Vagina (tissue), 2 donors: Measurements from ENCODE around the gene RPP14. TPM values are rescaled to one million over a fixed set of nuclear protein-coding genes. Genes with fewer than 3 reads are reported as not detected.

Experiments
- DNase-seq, 2 donors: peaks; one replicate each; pipeline ENCODE4 v3.0.0-alpha.2; 2017; ENCODE audit errors: extremely low spot score in 2 of 2
- H3K27ac ChIP-seq: fragments of 200-600 bp; sonication (generic); one replicate; pipeline ENCODE4 v1.5.1; 2019
- H3K27me3 ChIP-seq: fragments of 200-600 bp; sonication (generic); one replicate; pipeline ENCODE4 v1.5.1; 2019
- H3K36me3 ChIP-seq, 2 donors: fragments of 200-600 bp; sonication (generic); one replicate each; pipeline ENCODE4 v1.5.1; 2017 to 2019
- H3K4me1 ChIP-seq: fragments of 200-600 bp; sonication (generic); one replicate; pipeline ENCODE4 v1.5.1; 2019
- H3K4me3 ChIP-seq, 2 donors: fragments of 200-600 bp; sonication (generic); 1 replicate in 1 of 2; 2 replicates in 1 of 2; pipeline ENCODE4 v1.5.1; 2016 to 2019
- H3K9me3 ChIP-seq: fragments of 200-600 bp; sonication (generic); one replicate; pipeline ENCODE4 v1.5.1; 2019
- CTCF ChIP-seq, 3 experiments: fragments of 450-650 bp in 2 of 3; fragments of 200-600 bp in 1 of 3; sonication (generic) in 1 of 3; IDR thresholded peaks; one replicate each; pipeline ENCODE4 v1.5.1; 2017 to 2019; ENCODE audit warnings: antibody characterized with exemption in 3 of 3, mild to moderate bottlenecking in 2 of 3, moderate library complexity in 2 of 3
- POLR2A ChIP-seq, 2 donors: fragments of 450-650 bp; IDR thresholded peaks; one replicate each; pipeline ENCODE4 v1.6.1; 2017; ENCODE audit warnings: antibody characterized with exemption in 2 of 2, mild to moderate bottlenecking in 2 of 2, moderate library complexity in 2 of 2
- POLR2AphosphoS5 ChIP-seq, 2 donors: sonication (generic); formaldehyde crosslinking; IDR thresholded peaks; one replicate each; pipeline ENCODE4 v1.9.0; 2017; ENCODE audit warnings: antibody characterized with exemption in 2 of 2, mild to moderate bottlenecking in 2 of 2, low read depth in 1 of 2; ENCODE audit not compliant: insufficient read depth in 1 of 2
- intact Hi-C: fragments of 100-400 bp; cut with DNase I; formaldehyde crosslinking; loops from one replicate; pipeline ENCODE4 v1.15.1; 2023
- total RNA-seq: library from RNA; depleted of rRNA; stranded (reverse); fragments of >200 nt; gene quantifications from one replicate; pipeline ENCODE4 v1.2.3, GENCODE V29; 2016

The RPP14 gene
- total RNA-seq, 1 donor from 2014 or later, result 16.9 TPM

GRCh38 chr3:58324391-58325390, 18.6 kb downstream of the RPP14 start:
- intact Hi-C loops, result loop anchor here (5.0 to 10.0 kb wide), 2 partner anchors 88 to 210 kb away; partner anchors contain the start of gene ACOX2
- Histone ChIP-seq H3K9me3 (no peaks in the 10 kb centered on the region), H3K27ac (peak overlapping the region; percentile 35), H3K27me3 (no peaks in the 10 kb centered on the region), H3K4me1 (peaks cover 12% of the 10 kb centered on the region), H3K36me3 (no peaks in the 10 kb centered on the region), H3K4me3 (no peak overlapping the region)
- DNase-seq, result no peak
- TF ChIP-seq POLR2AphosphoS5 (IDR thresholded peaks at IDR 0.05; ENCODE audit: insufficient read depth in 1 of 2, low read depth in 1 of 2) (no peak), POLR2A (IDR thresholded peaks at IDR 0.05) (no peak), CTCF (IDR thresholded peaks at IDR 0.05) (no peak)

- Histone ChIP-seq H3K36me3 (no peaks in the 10 kb centered on the region), H3K4me3 (no peak overlapping the region), H3K9me3 (no peaks in the 10 kb centered on the region), H3K27ac (peak overlapping the region; percentile 35), H3K4me1 (peaks cover 12% of the 10 kb centered on the region), H3K27me3 (no peaks in the 10 kb centered on the region)
- DNase-seq, result no peak
- intact Hi-C loops, result loop anchor here (10.0 kb wide), 1 partner anchor 209 kb away; the partner anchor contains the start of gene ACOX2
- TF ChIP-seq CTCF (IDR thresholded peaks at IDR 0.05), result no peak
- TF ChIP-seq POLR2AphosphoS5 (IDR thresholded peaks at IDR 0.05; ENCODE audit: insufficient read depth in 1 of 2, low read depth in 1 of 2), result no peak
- no peak for TF ChIP-seq POLR2A (IDR thresholded peaks at IDR 0.05)
Measured at GRCh38 chr3:58325525-58325992, 19.5 kb downstream of the RPP14 start.

GRCh38 chr3:58326267-58326900, 20.3 kb downstream of the RPP14 start:
- Histone ChIP-seq H3K4me3 (no peak overlapping the region), H3K4me1 (peaks cover 17% of the 10 kb centered on the region), H3K9me3 (no peaks in the 10 kb centered on the region), H3K36me3 (no peaks in the 10 kb centered on the region), H3K27ac (no peak overlapping the region), H3K27me3 (no peaks in the 10 kb centered on the region)
- intact Hi-C loops, result loop anchor here (10.0 kb wide), 1 partner anchor 208 kb away; the partner anchor contains the start of gene ACOX2
- no peak for DNase-seq
- TF ChIP-seq CTCF (IDR thresholded peaks at IDR 0.05) (no peak), POLR2A (IDR thresholded peaks at IDR 0.05) (no peak), POLR2AphosphoS5 (IDR thresholded peaks at IDR 0.05; ENCODE audit: insufficient read depth in 1 of 2, low read depth in 1 of 2) (no peak)

GRCh38 chr3:58329150-58329921, 23.3 kb downstream of the RPP14 start:
- H3K4me3 ChIP-seq, result no peak overlapping the region
- TF ChIP-seq POLR2AphosphoS5 (IDR thresholded peaks at IDR 0.05; ENCODE audit: insufficient read depth in 1 of 2, low read depth in 1 of 2), result no peak
- no peak for TF ChIP-seq POLR2A (IDR thresholded peaks at IDR 0.05)
- no peak for TF ChIP-seq CTCF (IDR thresholded peaks at IDR 0.05)
- no peak for DNase-seq
- no peak overlapping the region for H3K27ac ChIP-seq
- intact Hi-C loops, result loop anchor here (10.0 kb wide), 1 partner anchor 205 kb away; the partner anchor contains the start of gene ACOX2
- H3K27me3 ChIP-seq, result no peaks in the 10 kb centered on the region
- no peaks in the 10 kb centered on the region for H3K9me3 ChIP-seq
- H3K36me3 ChIP-seq, result no peaks in the 10 kb centered on the region
- H3K4me1 ChIP-seq, result peaks cover 37% of the 10 kb centered on the region
